GM18873 (cell line): ENCODE data around the gene FKBP5.
"Not testable (repeated sequence)": the region's sequence is repeated elsewhere in the genome, so short reads cannot be mapped to it uniquely, and the experiment has no call there.

Experiments used
- ATAC-seq: cut with Tn5 transposase; IDR thresholded peaks from one replicate; pipeline ENCODE4 v1.9.1; 2021; ENCODE audit warnings: mild to moderate bottlenecking, moderate library complexity, moderate number of reproducible peaks; ENCODE audit not compliant: unreplicated experiment, low FRiP score

Gene FKBP5

GRCh38 chr6:35724471-35724870 lies 35.8 kb upstream of the FKBP5 start:
- no peak for ATAC-seq

- no peak for ATAC-seq
These were observed 35.3 kb upstream of the FKBP5 start for GRCh38 chr6:35724059-35724458.

- ATAC-seq, result no peak
These were observed 34.9 kb upstream of the FKBP5 start for GRCh38 chr6:35723587-35723986.

- ATAC-seq, result no peak
These were observed 33.5 kb upstream of the FKBP5 start for GRCh38 chr6:35722121-35722761.

GRCh38 chr6:35719830-35720733 lies 31.4 kb upstream of the FKBP5 start:
- ATAC-seq, result no peak

- no peak for ATAC-seq
These were observed 30.7 kb upstream of the FKBP5 start for GRCh38 chr6:35719404-35719829.

GRCh38 chr6:35718911-35719381 lies 30.2 kb upstream of the FKBP5 start:
- no peak for ATAC-seq

GRCh38 chr6:35718375-35718736 lies 29.6 kb upstream of the FKBP5 start:
- no peak for ATAC-seq

GRCh38 chr6:35717449-35718374 lies 29.0 kb upstream of the FKBP5 start:
- no peak for ATAC-seq

- ATAC-seq, result no peak
These were observed 28.1 kb upstream of the FKBP5 start for GRCh38 chr6:35716798-35717197.

GRCh38 chr6:35713006-35713767 lies 24.5 kb upstream of the FKBP5 start:
- ATAC-seq, result no peak

GRCh38 chr6:35711731-35712130 lies 23.0 kb upstream of the FKBP5 start:
- ATAC-seq, result no peak

GRCh38 chr6:35710241-35710847 lies 21.6 kb upstream of the FKBP5 start:
- no peak for ATAC-seq

- no peak for ATAC-seq
These were observed 19.9 kb upstream of the FKBP5 start for GRCh38 chr6:35708585-35708984.

- no peak for ATAC-seq
These were observed 19.1 kb upstream of the FKBP5 start for GRCh38 chr6:35707714-35708407.

GRCh38 chr6:35706468-35706867 lies 17.8 kb upstream of the FKBP5 start:
- no peak for ATAC-seq

GRCh38 chr6:35703554-35703953 lies 14.8 kb upstream of the FKBP5 start:
- no peak for ATAC-seq

- no peak for ATAC-seq
These were observed 10.1 kb upstream of the FKBP5 start for GRCh38 chr6:35698858-35699257.

GRCh38 chr6:35698430-35698829 lies 9.7 kb upstream of the FKBP5 start:
- not testable (repeated sequence) for ATAC-seq
